GM12878 (cell line): ENCODE measurements around the gene GP2. TPM values are rescaled to one million over a fixed set of nuclear protein-coding genes. Genes with fewer than 3 reads are reported as not detected.

Experiments used
- ATAC-seq: fragments of 200-7000 bp; cut with Tn5 transposase; 3 replicates; pipeline ENCODE4 v1.9.1; 2020; ENCODE audit warnings: mild to moderate bottlenecking, moderate library complexity
- BruUV-seq: library from RNA; stranded (reverse); fragments of 400-500 nt; replicated peaks from 2 replicates; lab custom pipeline; 2021; lab: Mats Ljungman, UMichigan
- CTCF ChIA-PET: fragments of 300-600 bp; sonication (Branson Sonifier 250); formaldehyde crosslinking; extraction: SDS; loops from one replicate; lab custom pipeline; 2021; ENCODE audit warnings: inconsistent platforms; lab: Yijun Ruan, JAX
- POLR2A ChIA-PET: fragments of 350-600 bp; formaldehyde crosslinking; extraction: SDS; loops from one replicate; lab custom pipeline; 2021; ENCODE audit warnings: inconsistent platforms; lab: Charles Lee
- RAD21 ChIA-PET: fragments of 300-600 bp; sonication (Branson Sonifier 250); formaldehyde crosslinking; loops from one replicate; lab custom pipeline; 2023; ENCODE audit warnings: antibody characterized with exemption; ENCODE audit not compliant: unreplicated experiment; lab: Charles Lee
- SMC1A ChIA-PET: fragments of 300-600 bp; sonication (Branson Sonifier 250); formaldehyde crosslinking; loops from one replicate; lab custom pipeline; 2023; ENCODE audit not compliant: unreplicated experiment, uncharacterized antibody; lab: Charles Lee
- DNase-seq: peaks from one replicate; pipeline ENCODE4 v3.0.0-alpha.2; 2011; ENCODE audit warnings: low read depth, low spot score
- FAIRE-seq: peaks from 3 replicates; lab custom pipeline; 2011; peaks lifted over from hg19 to GRCh38; lab: Jason Lieb, UNC
- H2AFZ ChIP-seq: 2 replicates; pipeline ENCODE4 v1.6.0; 2011; ENCODE audit warnings: low read depth, low read length, control low read depth; ENCODE audit not compliant: control insufficient read depth
- H3K27ac ChIP-seq: 2 replicates; pipeline ENCODE4 v1.5.1; 2011; ENCODE audit warnings: control low read depth; ENCODE audit not compliant: control insufficient read depth, insufficient read depth
- H3K27me3 ChIP-seq, 2 experiments: replicated peaks in 1 of 2; 2 replicates each; pipeline versions ENCODE4 v1.6.0 to v1.6.1; 2011; ENCODE audit warnings: low read length in 1 of 2; ENCODE audit not compliant: control insufficient read depth in 2 of 2, insufficient read depth in 2 of 2
- H3K36me3 ChIP-seq, 2 experiments: 2 replicates each; pipeline ENCODE4 v1.5.1; 2011; ENCODE audit warnings: low read length in 1 of 2; ENCODE audit not compliant: control insufficient read depth in 2 of 2, insufficient read depth in 2 of 2
- H3K4me1 ChIP-seq: 2 replicates; pipeline ENCODE4 v1.6.1; 2011; ENCODE audit warnings: mild to moderate bottlenecking, low read length, moderate library complexity, mixed read lengths; ENCODE audit not compliant: control insufficient read depth, insufficient read depth
- H3K4me2 ChIP-seq: 2 replicates; pipeline ENCODE4 v1.6.0; 2011; ENCODE audit warnings: control low read depth; ENCODE audit not compliant: control insufficient read depth, insufficient read depth
- H3K4me3 ChIP-seq: fragments of 200-600 bp; sonication (generic); 2 replicates; pipeline ENCODE4 v1.5.1; 2016
- H3K79me2 ChIP-seq: 2 replicates; pipeline ENCODE4 v1.6.0; 2011; ENCODE audit warnings: low read length; ENCODE audit not compliant: control insufficient read depth, insufficient read depth
- H3K9ac ChIP-seq: 2 replicates; pipeline ENCODE4 v1.8.0; 2011; ENCODE audit warnings: low read length, control low read depth, mixed read lengths; ENCODE audit not compliant: control insufficient read depth, insufficient read depth
- H3K9me3 ChIP-seq: replicated peaks from 3 replicates; pipeline ENCODE4 v1.5.1; 2011; ENCODE audit warnings: mild to moderate bottlenecking, low read length; ENCODE audit not compliant: control insufficient read depth, insufficient read depth
- H4K20me1 ChIP-seq: 2 replicates; pipeline ENCODE4 v1.6.0; 2011; ENCODE audit not compliant: control insufficient read depth, insufficient read depth
- BCL11A ChIP-seq: IDR thresholded peaks from 2 replicates; pipeline ENCODE4 v1.6.1; 2011; ENCODE audit warnings: low read depth, low read length
- ETV6 ChIP-seq, 2 experiments: fragments of 450-650 bp in 1 of 2; IDR thresholded peaks in 1 of 2; conservative IDR thresholded peaks in 1 of 2; 2 replicates each; pipeline ENCODE4 v1.6.1; 2014; ENCODE audit warnings: antibody characterized with exemption in 1 of 2, borderline replicate concordance in 1 of 2, low read depth in 1 of 2, mild to moderate bottlenecking in 1 of 2, moderate library complexity in 1 of 2
- HCFC1 ChIP-seq: fragments of 150-350 bp; IDR thresholded peaks from 2 replicates; pipeline ENCODE4 v1.6.1; 2014; ENCODE audit warnings: low read length
- IRF5 ChIP-seq: fragments of 450-650 bp; IDR thresholded peaks from 2 replicates; pipeline ENCODE4 v1.6.1; 2017; ENCODE audit warnings: borderline replicate concordance
- JUNB ChIP-seq: IDR thresholded peaks from 2 replicates; pipeline ENCODE4 v1.6.1; 2016; ENCODE audit warnings: antibody characterized with exemption, mild to moderate bottlenecking
- NBN ChIP-seq: fragments of 450-650 bp; IDR thresholded peaks from 2 replicates; pipeline ENCODE4 v1.6.1; 2016
- PAX8 ChIP-seq: fragments of 450-650 bp; IDR thresholded peaks from 2 replicates; pipeline ENCODE4 v1.6.1; 2017; ENCODE audit warnings: mild to moderate bottlenecking, moderate library complexity
- PBX3 ChIP-seq: IDR thresholded peaks from 2 replicates; pipeline ENCODE4 v1.6.1; 2011; ENCODE audit warnings: mild to moderate bottlenecking, low read depth, low read length, moderate library complexity; ENCODE audit not compliant: insufficient replicate concordance
- RELB ChIP-seq: fragments of 450-650 bp; IDR thresholded peaks from 2 replicates; pipeline ENCODE4 v1.6.1; 2017; ENCODE audit warnings: low read depth, mild to moderate bottlenecking, moderate library complexity
- RUNX3 ChIP-seq: IDR thresholded peaks from 2 replicates; pipeline ENCODE4 v1.6.1; 2012; ENCODE audit warnings: low read length, inconsistent platforms
- SUZ12 ChIP-seq: fragments of 200-600 bp; sonication (generic); IDR thresholded peaks from one replicate; pipeline ENCODE4 v1.6.1; 2018; ENCODE audit warnings: antibody characterized with exemption, mild to moderate bottlenecking; ENCODE audit not compliant: unreplicated experiment
- ZBED1 ChIP-seq: IDR thresholded peaks from 2 replicates; pipeline ENCODE4 v1.6.1; 2016; ENCODE audit warnings: borderline replicate concordance
- ZNF592 ChIP-seq: fragments of 450-650 bp; IDR thresholded peaks from 2 replicates; pipeline ENCODE4 v1.6.1; 2017; ENCODE audit warnings: mild to moderate bottlenecking, moderate library complexity
- ZSCAN29 ChIP-seq: fragments of 450-650 bp; IDR thresholded peaks from 2 replicates; pipeline ENCODE4 v1.6.1; 2017; ENCODE audit warnings: mild to moderate bottlenecking, moderate library complexity
- WGBS: methylation state at CpG from one replicate; pipeline ENCODE4 v1.1.6; 2016; ENCODE audit warnings: low lambda C conversion rate; ENCODE audit not compliant: insufficient replicate concordance, insufficient coverage; ENCODE audit errors: missing lambda C conversion rate; 5-methylcytosine and 5-hydroxymethylcytosine counted together
- in situ Hi-C: fragments of 300-500 bp; cut with MboI; formaldehyde crosslinking; loops from 9 replicates; pipeline ENCODE4 v1.14.3; 2018; ENCODE audit warnings: mixed read lengths
- intact Hi-C: fragments of 100-400 bp; cut with micrococcal nuclease; formaldehyde crosslinking; loops from one replicate; pipeline ENCODE4 v1.14.2; 2022; ENCODE audit not compliant: unreplicated experiment
- polyA plus RNA-seq, 11 experiments: library from polyadenylated mRNA; depleted of rRNA in 4 of 11; unstranded in 6 of 11; stranded (reverse) in 5 of 11; fragments of >200 nt; fragmentation: Nextera tagmentation in 4 of 11; fragmentation: Illumina TruSeq in 1 of 11; extraction: Ambion mirVana in 4 of 11; extraction: Trizol in 1 of 11; gene quantifications; 1 replicate in 1 of 11; 2 replicates in 10 of 11; pipeline versions ENCODE4 v1.2.1 to v1.2.3, GENCODE V29; 2011 to 2016; ENCODE audit warnings: inconsistent platforms in 2 of 11, missing spikeins in 2 of 11, low read depth in 1 of 11
- total RNA-seq, 4 experiments: library from RNA; depleted of rRNA in 3 of 4; stranded (reverse); fragments of >200 nt in 3 of 4; fragmentation: Illumina TruSeq in 1 of 4; extraction: Trizol in 1 of 4; gene quantifications; 2 replicates each; pipeline versions ENCODE4 v1.2.1 to v1.2.3, GENCODE V29; 2013 to 2021

GP2 gene
- total and polyA plus RNA-seq, 10 of the 15 experiments (the other 5 are each of a cell fraction or from before 2014, with no cell fraction given) = 6.9 TPM; not detected in 9

GRCh38 chr16:20332411-20332810 is 5.1 kb upstream of the GP2 start:
- H3K79me2 ChIP-seq = no peaks in the 10 kb centered on the region
- POLR2A ChIA-PET = no interaction called here
- H4K20me1 ChIP-seq = no peaks in the 10 kb centered on the region
- 12% methylated on average over 8 of the region's 8 CpGs for WGBS
- no TSS peak for BruUV-seq
- H3K9me3 ChIP-seq = no peaks in the 10 kb centered on the region
- intact Hi-C loops = no loop called here
- H3K4me1 ChIP-seq = no peaks in the 10 kb centered on the region
- no peak overlapping the region for H3K4me3 ChIP-seq
- H2AFZ ChIP-seq = no peak overlapping the region
- DNase-seq (no peak), FAIRE-seq (no peak), ATAC-seq (no peak)
- H3K9ac ChIP-seq = no peak overlapping the region
- in situ Hi-C loops = no loop called here
- RAD21 ChIA-PET = no interaction called here
- no peaks in the 10 kb centered on the region for H3K36me3 ChIP-seq
- SMC1A ChIA-PET = no interaction called here
- H3K27ac ChIP-seq = no peak overlapping the region
- H3K27me3 ChIP-seq = no peaks in the 10 kb centered on the region; a peak in 1 of 4 replicates
- no peak overlapping the region for H3K4me2 ChIP-seq
- CTCF ChIA-PET = interaction anchor here (1.2 kb wide), 1 partner anchor 9 kb away, joined by 3 read pairs; no protein-coding TSS in a partner anchor
- TF ChIP-seq SUZ12 = no peak
- no peak for TF ChIP-seq ZNF592
- TF ChIP-seq ETV6 (conservative IDR thresholded peaks at IDR 0.05 in 1 of 2, IDR thresholded peaks at IDR 0.05 in 1 of 2; ENCODE audit: borderline replicate concordance in 1 of 2, low read depth in 1 of 2) = no peak
- TF ChIP-seq HCFC1 = no peak
- TF ChIP-seq BCL11A = no peak
- TF ChIP-seq ZBED1 = no peak
- no peak for TF ChIP-seq RELB
- TF ChIP-seq ZSCAN29 = no peak
- TF ChIP-seq RUNX3 = no peak
- TF ChIP-seq IRF5 = no peak
- TF ChIP-seq NBN = no peak
- TF ChIP-seq PBX3 = no peak
- TF ChIP-seq PAX8 = no peak
- no peak for TF ChIP-seq JUNB
